SK-N-MC (cell line): ENCODE data around the gene ERCC2.

Experiments used
- DNase-seq: peaks from one replicate; pipeline ENCODE4 v3.0.0-alpha.2; 2011; ENCODE audit warnings: low read depth, low spot score
- H3K27ac ChIP-seq: fragments of 200-600 bp; sonication (generic); 2 replicates; pipeline ENCODE4 v1.5.1; 2016; ENCODE audit warnings: mixed run types
- H3K36me3 ChIP-seq: fragments of 200-600 bp; sonication (generic); 2 replicates; pipeline ENCODE4 v1.6.1; 2017; ENCODE audit warnings: antibody characterized with exemption, low read length, mixed read lengths; ENCODE audit not compliant: insufficient read depth
- H3K4me3 ChIP-seq: fragments of 200-600 bp; sonication (generic); 2 replicates; pipeline ENCODE4 v1.5.1; 2016
- H3K9ac ChIP-seq: fragments of 200-600 bp; sonication (generic); 2 replicates; pipeline ENCODE4 v1.8.0; 2017; ENCODE audit warnings: mixed run types, mixed read lengths; ENCODE audit not compliant: insufficient read length
- H3K9me3 ChIP-seq: fragments of 200-600 bp; sonication (generic); 2 replicates; pipeline ENCODE4 v1.6.1; 2017; ENCODE audit warnings: low read depth, mild to moderate bottlenecking, antibody characterized with exemption, low read length, moderate library complexity, mixed read lengths
- EZH2 ChIP-seq: fragments of 200-600 bp; sonication (generic); IDR thresholded peaks from one replicate; pipeline ENCODE4 v1.6.1; 2017; ENCODE audit warnings: antibody characterized with exemption
- FOXP2 ChIP-seq: optimal IDR thresholded peaks from 2 replicates; pipeline ENCODE3; 2011; ENCODE audit warnings: mild to moderate bottlenecking, moderate library complexity; ENCODE audit not compliant: insufficient read depth; ENCODE audit errors: extremely low read length, control extremely low read depth
- POLR2AphosphoS5 ChIP-seq: IDR thresholded peaks from 2 replicates; pipeline ENCODE4 v1.6.1; 2012; ENCODE audit warnings: mild to moderate bottlenecking, low read depth, low read length, borderline replicate concordance

The ERCC2 gene

DNA sequence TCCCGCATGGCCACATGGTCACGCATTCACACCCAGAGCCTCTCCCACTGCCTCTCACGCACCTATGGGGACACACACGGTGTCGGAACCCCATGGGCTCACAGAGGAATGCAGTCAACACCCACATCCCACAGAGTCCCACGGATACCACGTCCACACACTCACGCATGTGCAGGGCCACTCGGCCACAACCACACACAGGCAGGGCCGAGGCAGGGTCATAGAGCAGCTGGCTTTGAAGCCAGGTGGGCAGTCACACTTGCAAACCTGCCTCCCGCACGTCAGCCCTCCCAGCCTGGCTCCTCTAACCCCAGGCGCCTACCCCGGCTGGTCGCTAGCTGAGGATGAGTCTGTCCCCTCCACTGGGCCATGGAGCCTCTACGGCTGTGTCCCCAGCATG is 8.1 kb downstream of the ERCC2 start:
- TF ChIP-seq FOXP2 = no peak
- TF ChIP-seq EZH2 = no peak
- no peak for TF ChIP-seq POLR2AphosphoS5
- no peak for DNase-seq
- Histone ChIP-seq H3K4me3 (no peak overlapping the region), H3K9me3 (no peaks in the 10 kb centered on the region), H3K36me3 (peaks cover 3% of the 10 kb centered on the region; the same call in 1 of the 2 replicates), H3K9ac (no peak overlapping the region), H3K27ac (no peak overlapping the region)

DNA sequence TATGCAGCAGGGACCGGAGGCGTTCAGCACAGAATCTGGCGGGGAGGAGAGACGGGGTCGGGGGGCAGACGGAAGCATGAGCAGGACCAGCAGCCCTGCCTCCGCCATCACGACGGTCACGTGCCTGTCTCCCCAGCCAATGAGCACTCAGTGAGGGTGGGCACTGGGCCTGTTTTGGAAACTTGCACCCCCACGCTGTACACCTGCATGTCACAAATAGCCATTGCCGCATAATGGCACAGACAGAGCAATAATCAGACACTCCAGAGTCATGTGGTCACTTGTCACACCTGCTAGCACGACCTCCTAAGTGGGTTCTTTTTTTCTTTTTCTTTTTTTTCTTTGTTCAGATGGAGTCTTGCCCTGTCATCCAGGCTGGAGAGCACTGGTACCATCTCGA is 8.8 kb downstream of the ERCC2 start:
- H3K9ac ChIP-seq = no peak overlapping the region
- H3K9me3 ChIP-seq = no peaks in the 10 kb centered on the region
- no peak overlapping the region for H3K4me3 ChIP-seq
- H3K27ac ChIP-seq = no peak overlapping the region
- TF ChIP-seq FOXP2 (no peak), POLR2AphosphoS5 (no peak), EZH2 (no peak)
- H3K36me3 ChIP-seq = peaks cover 8% of the 10 kb centered on the region; the same call in 1 of the 2 replicates
- no peak for DNase-seq

DNA sequence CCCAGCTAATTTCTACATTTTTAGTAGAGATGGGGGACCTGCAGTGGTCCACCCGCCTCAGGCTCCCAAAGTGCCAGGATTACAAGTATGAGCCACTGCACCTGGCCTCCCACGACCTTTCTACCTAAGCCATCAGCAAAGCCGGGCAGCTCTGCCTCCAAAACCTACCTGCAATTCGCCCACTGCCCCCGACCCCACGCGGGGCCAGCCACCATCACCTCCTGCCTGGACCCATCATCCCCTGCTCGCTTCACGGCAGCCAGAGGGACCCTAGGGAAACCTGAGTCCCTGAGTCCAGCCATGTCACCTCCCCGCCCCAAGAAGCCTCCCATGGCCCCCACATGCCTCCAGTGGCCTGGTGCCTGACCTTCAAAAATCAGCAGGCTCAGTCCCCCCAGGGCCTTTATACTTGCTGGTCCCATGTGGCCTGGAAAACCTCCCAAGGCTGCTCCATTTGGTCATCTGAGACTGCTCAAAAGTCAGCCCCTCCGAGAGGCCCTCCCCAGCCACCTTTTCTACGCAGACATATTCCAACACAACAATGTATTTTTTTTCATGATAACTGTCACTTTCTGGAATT is 12.1 kb downstream of the ERCC2 start:
- Histone ChIP-seq H3K27ac (no peak overlapping the region), H3K9ac (no peak overlapping the region), H3K9me3 (no peaks in the 10 kb centered on the region), H3K4me3 (no peak overlapping the region), H3K36me3 (peaks cover 24% of the 10 kb centered on the region; the same call in 1 of the 2 replicates)
- DNase-seq = no peak
- TF ChIP-seq FOXP2 (no peak), EZH2 (no peak), POLR2AphosphoS5 (no peak)

DNA sequence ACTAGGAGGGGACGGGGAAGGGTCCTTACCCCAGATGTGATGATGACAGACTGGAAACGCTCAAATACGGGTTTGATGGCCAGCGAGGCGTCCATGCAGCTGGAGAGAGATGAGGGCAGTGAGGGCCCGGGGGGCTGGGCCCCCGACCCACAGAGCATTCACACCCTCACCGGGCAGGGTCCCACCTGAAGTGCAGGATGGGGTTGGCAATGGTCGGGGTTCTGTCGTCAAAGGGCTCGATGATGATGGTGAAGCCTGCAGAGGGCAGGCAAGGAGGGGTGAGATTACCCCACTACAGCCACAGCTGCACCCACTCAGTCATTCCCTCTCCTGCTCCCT is 13.0 kb downstream of the ERCC2 start:
- H3K4me3 ChIP-seq = no peak overlapping the region
- no peak for DNase-seq
- no peaks in the 10 kb centered on the region for H3K9me3 ChIP-seq
- H3K36me3 ChIP-seq = peaks cover 27% of the 10 kb centered on the region; the same call in 1 of the 2 replicates
- no peak overlapping the region for H3K27ac ChIP-seq
- no peak for TF ChIP-seq POLR2AphosphoS5
- no peak for TF ChIP-seq FOXP2
- TF ChIP-seq EZH2 = no peak
- H3K9ac ChIP-seq = no peak overlapping the region

DNA sequence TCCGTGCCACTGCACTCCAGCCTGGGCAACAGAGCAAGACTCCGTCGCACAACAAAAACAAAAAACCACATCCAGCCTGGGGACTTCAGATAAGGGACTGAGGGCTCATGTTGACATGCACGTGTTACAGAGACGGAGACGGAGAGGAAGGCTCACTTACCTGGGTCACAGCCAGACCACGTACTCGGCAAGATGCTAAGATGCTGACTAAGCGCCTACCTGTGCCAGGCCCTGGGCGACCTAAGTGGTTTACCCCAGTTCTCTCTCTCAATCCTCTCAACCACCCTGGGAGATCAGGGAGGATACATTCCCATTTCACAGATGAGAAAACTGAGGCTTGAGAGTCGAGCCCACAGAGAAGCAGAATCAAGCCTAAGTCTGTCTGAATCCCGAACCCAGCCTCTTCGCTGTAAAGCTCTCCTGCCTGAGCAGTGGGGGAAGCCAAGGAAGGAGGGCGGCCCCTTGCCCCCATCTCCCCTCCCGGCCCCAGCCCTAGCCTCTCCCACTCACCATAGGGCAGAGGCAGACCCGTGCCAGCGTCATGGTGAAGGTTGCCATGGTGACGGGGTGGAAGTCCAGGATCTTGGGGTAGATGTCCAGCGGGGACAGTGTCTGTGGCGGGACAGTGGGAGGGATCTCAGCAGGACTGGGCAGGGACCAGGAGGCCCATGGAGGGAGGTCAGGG is 13.5 kb downstream of the ERCC2 start:
- no peaks in the 10 kb centered on the region for H3K9me3 ChIP-seq
- no peak overlapping the region for H3K9ac ChIP-seq
- peaks cover 30% of the 10 kb centered on the region; the same call in 1 of the 2 replicates for H3K36me3 ChIP-seq
- no peak for TF ChIP-seq FOXP2
- no peak for TF ChIP-seq EZH2
- no peak for TF ChIP-seq POLR2AphosphoS5
- DNase-seq = no peak
- no peak overlapping the region for H3K27ac ChIP-seq
- no peak overlapping the region for H3K4me3 ChIP-seq

DNA sequence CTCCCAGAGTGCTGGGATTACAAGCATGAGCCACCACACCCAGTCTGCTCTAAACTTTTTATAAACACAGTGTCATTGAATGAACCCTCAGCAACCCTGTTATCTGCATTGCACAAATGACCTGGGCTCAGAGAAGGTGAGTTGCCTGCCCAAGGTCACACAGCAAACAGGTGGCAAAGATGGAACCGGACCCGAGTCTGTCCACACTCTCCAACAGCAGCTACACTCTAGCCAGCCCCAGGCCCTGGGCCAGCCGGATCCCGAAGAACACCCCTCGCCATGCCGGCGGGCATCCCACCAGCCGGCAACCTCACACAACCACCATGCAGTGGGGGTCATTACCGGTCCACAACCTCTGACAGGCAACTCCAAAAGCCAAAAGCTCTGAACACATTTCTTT is 14.5 kb downstream of the ERCC2 start:
- TF ChIP-seq POLR2AphosphoS5 = no peak
- no peak for TF ChIP-seq FOXP2
- no peak for TF ChIP-seq EZH2
- no peak overlapping the region for H3K4me3 ChIP-seq

DNA sequence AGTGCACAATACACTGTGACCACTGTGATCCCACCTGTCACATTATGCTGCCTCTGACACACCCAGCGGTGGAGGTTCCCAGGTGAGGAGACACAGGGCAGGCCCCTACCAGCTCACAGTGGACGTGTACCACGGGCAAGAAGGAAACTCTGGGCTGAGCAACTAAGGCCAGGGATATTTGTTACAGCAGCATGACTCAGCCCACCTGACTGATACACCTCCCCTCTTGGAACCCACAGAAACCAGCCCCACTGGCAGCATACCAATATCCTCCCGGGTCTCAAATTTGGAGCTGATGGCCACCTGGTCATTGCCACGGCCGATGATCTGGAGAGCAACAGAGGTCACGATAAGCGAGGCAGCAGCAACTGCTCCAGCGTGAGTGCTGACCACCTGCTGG is 15.0 kb downstream of the ERCC2 start:
- no peaks in the 10 kb centered on the region for H3K9me3 ChIP-seq
- H3K4me3 ChIP-seq = no peak overlapping the region

More for the DNA sequence above, 14.5 kb downstream of the ERCC2 start:
- H3K9me3 ChIP-seq = no peaks in the 10 kb centered on the region
- no peak overlapping the region for H3K9ac ChIP-seq
- no peak for DNase-seq
- peaks cover 37% of the 10 kb centered on the region; the same call in 1 of the 2 replicates for H3K36me3 ChIP-seq
- no peak overlapping the region for H3K27ac ChIP-seq

DNA sequence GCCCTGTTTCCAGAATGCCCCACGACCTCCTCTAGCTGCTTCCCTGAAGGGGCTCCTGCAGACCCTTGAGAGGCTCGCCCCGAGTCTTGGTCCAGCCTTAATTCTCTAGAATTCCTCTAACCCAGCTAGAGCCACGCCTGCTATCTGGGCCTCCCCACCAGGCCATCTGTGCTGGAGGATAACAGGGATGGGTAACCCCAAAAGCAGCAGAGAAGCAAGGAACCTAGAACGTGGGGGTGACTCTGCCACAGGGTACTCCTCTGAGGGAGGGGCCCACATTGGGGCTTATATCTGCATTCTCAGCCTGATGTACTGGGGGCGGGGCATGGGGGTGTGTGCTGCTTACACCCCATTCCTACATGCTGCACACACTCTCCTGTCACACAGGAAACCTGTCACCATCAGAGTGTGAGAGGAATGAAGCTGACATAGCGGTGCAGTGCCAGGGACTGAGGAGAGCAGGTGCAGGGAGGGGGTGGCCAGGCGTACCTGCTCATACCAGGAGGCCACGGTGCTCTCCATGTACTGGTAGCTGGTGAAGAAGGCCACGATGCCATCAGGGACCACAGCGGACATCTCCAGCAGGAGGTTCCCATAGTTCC is 16.0 kb downstream of the ERCC2 start:
- TF ChIP-seq FOXP2 (no peak), EZH2 (no peak), POLR2AphosphoS5 (no peak)
- Histone ChIP-seq H3K4me3 (no peak overlapping the region), H3K27ac (no peak overlapping the region), H3K9me3 (no peaks in the 10 kb centered on the region), H3K36me3 (peaks cover 38% of the 10 kb centered on the region; the same call in 1 of the 2 replicates), H3K9ac (no peak overlapping the region)
- no peak for DNase-seq

More for the DNA sequence above, 15.0 kb downstream of the ERCC2 start:
- peaks cover 38% of the 10 kb centered on the region; the same call in 1 of the 2 replicates for H3K36me3 ChIP-seq
- no peak overlapping the region for H3K9ac ChIP-seq
- no peak overlapping the region for H3K27ac ChIP-seq
- DNase-seq = no peak
- no peak for TF ChIP-seq POLR2AphosphoS5
- no peak for TF ChIP-seq FOXP2
- no peak for TF ChIP-seq EZH2
